Esophagus muscularis mucosa (tissue), 4 donors: ENCODE data around the gene THADA. TPM values are rescaled to one million over a fixed set of nuclear protein-coding genes. Genes with fewer than 3 reads are reported as not detected.
"Not testable (repeated sequence)": the region's sequence is repeated elsewhere in the genome, so short reads cannot be mapped to it uniquely, and the experiment has no call there.

Experiments
- DNase-seq: peaks from one replicate; pipeline ENCODE4 v3.0.0-alpha.2; 2017; ENCODE audit errors: extremely low spot score
- H3K27ac ChIP-seq, 4 donors: fragments of 200-600 bp; sonication (generic); replicated peaks in 1 of 4; 1 replicate in 3 of 4; 2 replicates in 1 of 4; pipeline ENCODE4 v1.5.1; 2016 to 2019; ENCODE audit warnings: mild to moderate bottlenecking in 1 of 4
- H3K27me3 ChIP-seq, 4 donors: fragments of 200-600 bp; sonication (generic); one replicate each; pipeline versions ENCODE4 v1.5.1 to v1.6.0; 2016 to 2019
- H3K36me3 ChIP-seq, 4 donors: fragments of 200-600 bp; sonication (generic); one replicate each; pipeline ENCODE4 v1.5.1; 2016 to 2019
- H3K4me1 ChIP-seq, 4 donors: fragments of 200-600 bp; sonication (generic); one replicate each; pipeline ENCODE4 v1.5.1; 2016 to 2019
- H3K4me3 ChIP-seq, 4 donors: fragments of 200-600 bp; sonication (generic); 1 replicate in 2 of 4; 2 replicates in 2 of 4; pipeline ENCODE4 v1.5.1; 2016 to 2019; ENCODE audit warnings: mild to moderate bottlenecking in 4 of 4, moderate library complexity in 1 of 4
- H3K9me3 ChIP-seq, 4 donors: fragments of 200-600 bp; sonication (generic); 1 replicate in 3 of 4; 2 replicates in 1 of 4; pipeline ENCODE4 v1.5.1; 2016 to 2019
- CTCF ChIP-seq, 3 experiments: fragments of 200-600 bp in 2 of 3; fragments of 450-650 bp in 1 of 3; sonication (generic) in 2 of 3; IDR thresholded peaks; one replicate each; pipeline ENCODE4 v1.5.1; 2017 to 2019; ENCODE audit warnings: antibody characterized with exemption in 3 of 3, mild to moderate bottlenecking in 2 of 3, moderate library complexity in 1 of 3
- EP300 ChIP-seq: sonication (generic); formaldehyde crosslinking; IDR thresholded peaks from one replicate; pipeline ENCODE4 v1.6.1; 2017; ENCODE audit warnings: antibody characterized with exemption
- POLR2A ChIP-seq: fragments of 450-650 bp; IDR thresholded peaks from one replicate; pipeline ENCODE4 v1.6.1; 2017; ENCODE audit warnings: antibody characterized with exemption, moderate library complexity, mild to moderate bottlenecking, low read depth
- POLR2AphosphoS5 ChIP-seq, 2 donors: sonication (generic); formaldehyde crosslinking; IDR thresholded peaks; one replicate each; pipeline ENCODE4 v1.6.1; 2017; ENCODE audit warnings: antibody characterized with exemption in 2 of 2
- WGBS: methylation state at CpG from one replicate; pipeline ENCODE4 v1.1.5; 2018; 5-methylcytosine and 5-hydroxymethylcytosine counted together
- intact Hi-C: fragments of 100-400 bp; cut with DNase I; formaldehyde crosslinking; loops from one replicate; pipeline ENCODE4 v1.15.1; 2023
- total RNA-seq, 4 donors: library from RNA; depleted of rRNA; stranded (reverse); fragments of >200 nt; gene quantifications; one replicate each; pipeline versions ENCODE4 v1.1.0 to v1.2.1, GENCODE V29; 2016

Gene THADA
- total RNA-seq, 4 donors from 2014 or later, result 17.2 to 28.7 (median 21.3) TPM

GRCh38 chr2:43300222-43300621 lies 295.6 kb downstream of the THADA start:
- intact Hi-C loops, result no loop called here
- no peaks in the 10 kb centered on the region for H3K27me3 ChIP-seq
- 91% methylated on average over 4 of the region's 4 CpGs for WGBS
- TF ChIP-seq POLR2A (no peak), CTCF (IDR thresholded peaks at IDR 0.05) (no peak), POLR2AphosphoS5 (IDR thresholded peaks at IDR 0.05) (no peak), EP300 (no peak)
- no peaks in the 10 kb centered on the region for H3K36me3 ChIP-seq
- no peak overlapping the region for H3K4me3 ChIP-seq
- no peak for DNase-seq
- H3K9me3 ChIP-seq, result no peaks in the 10 kb centered on the region
- peaks cover 35 to 58% (median 48%) of the 10 kb centered on the region in 4 donors for H3K4me1 ChIP-seq
- H3K27ac ChIP-seq, result peak overlapping the region; percentile 8 to 88 (median 52)

GRCh38 chr2:43298500-43298899 lies 297.3 kb downstream of the THADA start:
- TF ChIP-seq POLR2A, result no peak
- TF ChIP-seq EP300, result no peak
- Histone ChIP-seq H3K9me3 (no peaks in the 10 kb centered on the region), H3K36me3 (no peaks in the 10 kb centered on the region), H3K27ac (no peak overlapping the region), H3K27me3 (no peaks in the 10 kb centered on the region), H3K4me3 (no peak overlapping the region), H3K4me1 (peaks cover 31 to 54% (median 42%) of the 10 kb centered on the region in 4 donors)
- intact Hi-C loops, result no loop called here
- DNase-seq, result no peak

GRCh38 chr2:43297740-43298139 lies 298.1 kb downstream of the THADA start:
- H3K4me3 ChIP-seq, H3K27me3 ChIP-seq, intact Hi-C loops, H3K9me3 ChIP-seq, H3K36me3 ChIP-seq, H3K27ac ChIP-seq, DNase-seq: not testable (repeated sequence)
- no CpG with 5 or more reads among the region's 36 CpGs for WGBS
- H3K4me1 ChIP-seq, result peaks cover 28 to 54% (median 39%) of the 10 kb centered on the region in 4 donors

- no peaks in the 10 kb centered on the region for H3K9me3 ChIP-seq
- peak overlapping the region; percentile 63 to 70 (median 68) for H3K27ac ChIP-seq
These were observed 300.8 kb downstream of the THADA start for GRCh38 chr2:43294973-43295603.

GRCh38 chr2:43293744-43294695 lies 301.8 kb downstream of the THADA start:
- peaks cover 10 to 23% (median 13%) of the 10 kb centered on the region in 4 donors for H3K4me1 ChIP-seq
- peaks cover 0 to 16% (median 8%) of the 10 kb centered on the region in 4 donors for H3K36me3 ChIP-seq
- 68% methylated on average over 6 of the region's 6 CpGs for WGBS
- intact Hi-C loops, result no loop called here
- peak overlapping the region; percentile 63 to 70 (median 68) for H3K27ac ChIP-seq
- TF ChIP-seq POLR2AphosphoS5 (IDR thresholded peaks at IDR 0.05), result peak; percentile 62 to 76
- TF ChIP-seq POLR2A, result no peak
- no peaks in the 10 kb centered on the region for H3K9me3 ChIP-seq
- H3K4me3 ChIP-seq, result no peak overlapping the region
- no peaks in the 10 kb centered on the region for H3K27me3 ChIP-seq
- no peak for DNase-seq

More at GRCh38 chr2:43294973-43295603, 300.8 kb downstream of the THADA start:
- no peak for DNase-seq
- Histone ChIP-seq H3K36me3 (peaks cover 0 to 16% (median 8%) of the 10 kb centered on the region in 4 donors), H3K27me3 (no peaks in the 10 kb centered on the region), H3K4me1 (peaks cover 11 to 29% (median 13%) of the 10 kb centered on the region in 4 donors), H3K4me3 (no peak overlapping the region)
- WGBS, result 89% methylated on average over 5 of the region's 5 CpGs
- TF ChIP-seq POLR2A (no peak), CTCF (IDR thresholded peaks at IDR 0.05) (no peak), POLR2AphosphoS5 (IDR thresholded peaks at IDR 0.05) (no peak), EP300 (no peak)
- intact Hi-C loops, result no loop called here
